Endothelial cell of umbilical vein (primary cell): Measurements from ENCODE around the gene RNF6.

Experiments
- POLR2A ChIP-seq: IDR thresholded peaks from 2 replicates; pipeline ENCODE4 v1.6.1; 2012; ENCODE audit warnings: low read depth, mild to moderate bottlenecking, control low read depth, low read length
- POLR2AphosphoS5 ChIP-seq: IDR thresholded peaks from 2 replicates; pipeline ENCODE4 v1.6.1; 2012; ENCODE audit warnings: low read depth, mild to moderate bottlenecking, control low read depth, low read length, moderate library complexity; ENCODE audit not compliant: insufficient read depth
- TF ChIP-seq, protein P1 (sequence below), 2 donors: IDR thresholded peaks; 1 replicate in 1 of 2; 2 replicates in 1 of 2; pipeline ENCODE4 v1.5.1; 2011; ENCODE audit warnings: low read length in 2 of 2, mild to moderate bottlenecking in 2 of 2, moderate library complexity in 2 of 2, control low read depth in 1 of 2, inconsistent platforms in 1 of 2, low read depth in 1 of 2; ENCODE audit not compliant: insufficient read depth in 1 of 2; ENCODE audit errors: extremely low read depth in 1 of 2

DNA sequence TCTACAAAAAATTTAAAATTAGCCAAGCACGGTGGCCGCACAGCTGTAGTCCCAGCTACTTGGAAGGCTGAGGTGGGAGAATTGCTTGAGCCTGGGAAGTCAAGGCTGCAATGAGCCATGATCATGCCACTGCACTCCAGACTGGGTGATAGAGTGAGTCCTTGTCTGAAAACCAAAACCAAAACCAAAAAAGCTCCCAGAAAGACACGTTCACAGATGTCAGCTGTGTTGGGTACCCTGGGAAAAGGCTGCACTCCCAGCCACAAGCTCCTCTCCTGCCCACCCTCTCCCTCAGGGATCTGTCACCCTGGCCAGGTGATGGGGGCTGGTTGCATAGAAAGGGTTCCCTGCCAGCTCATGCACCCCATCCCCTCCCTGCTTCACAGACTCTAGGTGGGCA lies 53.3 kb downstream of the RNF6 start:
- TF ChIP-seq, protein P1, sequence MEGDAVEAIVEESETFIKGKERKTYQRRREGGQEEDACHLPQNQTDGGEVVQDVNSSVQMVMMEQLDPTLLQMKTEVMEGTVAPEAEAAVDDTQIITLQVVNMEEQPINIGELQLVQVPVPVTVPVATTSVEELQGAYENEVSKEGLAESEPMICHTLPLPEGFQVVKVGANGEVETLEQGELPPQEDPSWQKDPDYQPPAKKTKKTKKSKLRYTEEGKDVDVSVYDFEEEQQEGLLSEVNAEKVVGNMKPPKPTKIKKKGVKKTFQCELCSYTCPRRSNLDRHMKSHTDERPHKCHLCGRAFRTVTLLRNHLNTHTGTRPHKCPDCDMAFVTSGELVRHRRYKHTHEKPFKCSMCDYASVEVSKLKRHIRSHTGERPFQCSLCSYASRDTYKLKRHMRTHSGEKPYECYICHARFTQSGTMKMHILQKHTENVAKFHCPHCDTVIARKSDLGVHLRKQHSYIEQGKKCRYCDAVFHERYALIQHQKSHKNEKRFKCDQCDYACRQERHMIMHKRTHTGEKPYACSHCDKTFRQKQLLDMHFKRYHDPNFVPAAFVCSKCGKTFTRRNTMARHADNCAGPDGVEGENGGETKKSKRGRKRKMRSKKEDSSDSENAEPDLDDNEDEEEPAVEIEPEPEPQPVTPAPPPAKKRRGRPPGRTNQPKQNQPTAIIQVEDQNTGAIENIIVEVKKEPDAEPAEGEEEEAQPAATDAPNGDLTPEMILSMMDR (IDR thresholded peaks at IDR 0.05; ENCODE audit: extremely low read depth in 1 of 2, insufficient read depth in 1 of 2, low read depth in 1 of 2, low read length in 2 of 2), result no peak
- TF ChIP-seq POLR2A (no peak), POLR2AphosphoS5 (no peak)
